GM12878 (cell line): ENCODE data around the gene POLG. TPM values are rescaled to one million over a fixed set of nuclear protein-coding genes. Genes with fewer than 3 reads are reported as not detected.

ENCODE experiments used
- ATAC-seq: fragments of 200-7000 bp; cut with Tn5 transposase; 3 replicates; pipeline ENCODE4 v1.9.1; 2020; ENCODE audit warnings: mild to moderate bottlenecking, moderate library complexity
- BruUV-seq: library from RNA; stranded (reverse); fragments of 400-500 nt; replicated peaks from 2 replicates; lab custom pipeline; 2021; lab: Mats Ljungman, UMichigan
- CTCF ChIA-PET: fragments of 300-600 bp; sonication (Branson Sonifier 250); formaldehyde crosslinking; extraction: SDS; loops from one replicate; lab custom pipeline; 2021; ENCODE audit warnings: inconsistent platforms; lab: Yijun Ruan, JAX
- POLR2A ChIA-PET: fragments of 350-600 bp; formaldehyde crosslinking; extraction: SDS; loops from one replicate; lab custom pipeline; 2021; ENCODE audit warnings: inconsistent platforms; lab: Charles Lee
- RAD21 ChIA-PET: fragments of 300-600 bp; sonication (Branson Sonifier 250); formaldehyde crosslinking; loops from one replicate; lab custom pipeline; 2023; ENCODE audit warnings: antibody characterized with exemption; ENCODE audit not compliant: unreplicated experiment; lab: Charles Lee
- SMC1A ChIA-PET: fragments of 300-600 bp; sonication (Branson Sonifier 250); formaldehyde crosslinking; loops from one replicate; lab custom pipeline; 2023; ENCODE audit not compliant: unreplicated experiment, uncharacterized antibody; lab: Charles Lee
- DNase-seq: peaks from one replicate; pipeline ENCODE4 v3.0.0-alpha.2; 2011; ENCODE audit warnings: low read depth, low spot score
- FAIRE-seq: peaks from 3 replicates; lab custom pipeline; 2011; peaks lifted over from hg19 to GRCh38; lab: Jason Lieb, UNC
- H2AFZ ChIP-seq: 2 replicates; pipeline ENCODE4 v1.6.0; 2011; ENCODE audit warnings: low read depth, low read length, control low read depth; ENCODE audit not compliant: control insufficient read depth
- H3K27ac ChIP-seq: 2 replicates; pipeline ENCODE4 v1.5.1; 2011; ENCODE audit warnings: control low read depth; ENCODE audit not compliant: control insufficient read depth, insufficient read depth
- H3K27me3 ChIP-seq, 2 experiments: replicated peaks in 1 of 2; 2 replicates each; pipeline versions ENCODE4 v1.6.0 to v1.6.1; 2011; ENCODE audit warnings: low read length in 1 of 2; ENCODE audit not compliant: control insufficient read depth in 2 of 2, insufficient read depth in 2 of 2
- H3K36me3 ChIP-seq, 2 experiments: 2 replicates each; pipeline ENCODE4 v1.5.1; 2011; ENCODE audit warnings: low read length in 1 of 2; ENCODE audit not compliant: control insufficient read depth in 2 of 2, insufficient read depth in 2 of 2
- H3K4me1 ChIP-seq: 2 replicates; pipeline ENCODE4 v1.6.1; 2011; ENCODE audit warnings: mild to moderate bottlenecking, low read length, moderate library complexity, mixed read lengths; ENCODE audit not compliant: control insufficient read depth, insufficient read depth
- H3K4me2 ChIP-seq: 2 replicates; pipeline ENCODE4 v1.6.0; 2011; ENCODE audit warnings: control low read depth; ENCODE audit not compliant: control insufficient read depth, insufficient read depth
- H3K4me3 ChIP-seq: fragments of 200-600 bp; sonication (generic); 2 replicates; pipeline ENCODE4 v1.5.1; 2016
- H3K79me2 ChIP-seq: 2 replicates; pipeline ENCODE4 v1.6.0; 2011; ENCODE audit warnings: low read length; ENCODE audit not compliant: control insufficient read depth, insufficient read depth
- H3K9ac ChIP-seq: 2 replicates; pipeline ENCODE4 v1.8.0; 2011; ENCODE audit warnings: low read length, control low read depth, mixed read lengths; ENCODE audit not compliant: control insufficient read depth, insufficient read depth
- H3K9me3 ChIP-seq: replicated peaks from 3 replicates; pipeline ENCODE4 v1.5.1; 2011; ENCODE audit warnings: mild to moderate bottlenecking, low read length; ENCODE audit not compliant: control insufficient read depth, insufficient read depth
- H4K20me1 ChIP-seq: 2 replicates; pipeline ENCODE4 v1.6.0; 2011; ENCODE audit not compliant: control insufficient read depth, insufficient read depth
- CBFB ChIP-seq: IDR thresholded peaks from 2 replicates; pipeline ENCODE4 v1.6.1; 2016; ENCODE audit warnings: antibody characterized with exemption, low read depth
- FOXM1 ChIP-seq: IDR thresholded peaks from 2 replicates; pipeline ENCODE4 v1.6.1; 2012; ENCODE audit warnings: low read depth, mild to moderate bottlenecking, inconsistent platforms, low read length, moderate library complexity
- MXI1 ChIP-seq: fragments of 150-350 bp; IDR thresholded peaks from 2 replicates; pipeline ENCODE4 v1.6.1; 2011; ENCODE audit warnings: low read depth, mild to moderate bottlenecking, inconsistent platforms, low read length, improper control_type of control experiment
- REST ChIP-seq: IDR thresholded peaks from 2 replicates; pipeline ENCODE4 v1.6.1; 2012; ENCODE audit warnings: mild to moderate bottlenecking, low read depth, low read length
- SPI1 ChIP-seq: IDR thresholded peaks from 2 replicates; pipeline ENCODE4 v1.6.1; 2011; ENCODE audit warnings: low read depth, mild to moderate bottlenecking, low read length, moderate library complexity, borderline replicate concordance; ENCODE audit not compliant: insufficient read depth
- SUZ12 ChIP-seq: fragments of 200-600 bp; sonication (generic); IDR thresholded peaks from one replicate; pipeline ENCODE4 v1.6.1; 2018; ENCODE audit warnings: antibody characterized with exemption, mild to moderate bottlenecking; ENCODE audit not compliant: unreplicated experiment
- ZNF274 ChIP-seq: IDR thresholded peaks from one replicate; pipeline ENCODE4 v1.8.0; 2011; ENCODE audit not compliant: insufficient read length, insufficient read depth
- WGBS: methylation state at CpG from one replicate; pipeline ENCODE4 v1.1.6; 2016; ENCODE audit warnings: low lambda C conversion rate; ENCODE audit not compliant: insufficient replicate concordance, insufficient coverage; ENCODE audit errors: missing lambda C conversion rate; 5-methylcytosine and 5-hydroxymethylcytosine counted together
- in situ Hi-C: fragments of 300-500 bp; cut with MboI; formaldehyde crosslinking; loops from 9 replicates; pipeline ENCODE4 v1.14.3; 2018; ENCODE audit warnings: mixed read lengths
- intact Hi-C: fragments of 100-400 bp; cut with micrococcal nuclease; formaldehyde crosslinking; loops from one replicate; pipeline ENCODE4 v1.14.2; 2022; ENCODE audit not compliant: unreplicated experiment
- polyA plus RNA-seq, 11 experiments: library from polyadenylated mRNA; depleted of rRNA in 4 of 11; unstranded in 6 of 11; stranded (reverse) in 5 of 11; fragments of >200 nt; fragmentation: Nextera tagmentation in 4 of 11; fragmentation: Illumina TruSeq in 1 of 11; extraction: Ambion mirVana in 4 of 11; extraction: Trizol in 1 of 11; gene quantifications; 1 replicate in 1 of 11; 2 replicates in 10 of 11; pipeline versions ENCODE4 v1.2.1 to v1.2.3, GENCODE V29; 2011 to 2016; ENCODE audit warnings: inconsistent platforms in 2 of 11, missing spikeins in 2 of 11, low read depth in 1 of 11
- total RNA-seq, 4 experiments: library from RNA; depleted of rRNA in 3 of 4; stranded (reverse); fragments of >200 nt in 3 of 4; fragmentation: Illumina TruSeq in 1 of 4; extraction: Trizol in 1 of 4; gene quantifications; 2 replicates each; pipeline versions ENCODE4 v1.2.1 to v1.2.3, GENCODE V29; 2013 to 2021

Gene POLG
- total and polyA plus RNA-seq, 10 of the 15 experiments (the other 5 are each of a cell fraction or from before 2014, with no cell fraction given): 14.8 to 71.1 (median 33.0) TPM

GRCh38 chr15:89364741-89365450 lies 30.3 kb upstream of the POLG start:
- Histone ChIP-seq H3K4me1 (no peaks in the 10 kb centered on the region), H4K20me1 (no peaks in the 10 kb centered on the region), H2AFZ (no peak overlapping the region), H3K4me2 (no peak overlapping the region), H3K9me3 (no peaks in the 10 kb centered on the region), H3K27me3 (peaks cover 24 to 33% of the 10 kb centered on the region in 2 experiments), H3K4me3 (no peak overlapping the region), H3K9ac (no peak overlapping the region), H3K27ac (no peak overlapping the region), H3K36me3 (no peaks in the 10 kb centered on the region), H3K79me2 (no peaks in the 10 kb centered on the region)
- no TSS peak for BruUV-seq
- ATAC-seq (no peak), FAIRE-seq (no peak), DNase-seq (no peak)
- intact Hi-C loops (no loop called here), in situ Hi-C loops (loop anchor here (5.0 kb wide), 1 partner anchor 67 kb away; no protein-coding TSS in a partner anchor)
- ChIA-PET RAD21 (no interaction called here), SMC1A (no interaction called here), POLR2A (interaction anchor here (0.5 kb wide), 1 partner anchor 159 kb away, joined by 8 read pairs; no protein-coding TSS in a partner anchor), CTCF (interaction anchor here (0.6 to 1.0 kb wide), 2 partner anchors 65 to 1474 kb away, joined by 3 read pairs; no protein-coding TSS in a partner anchor)
- WGBS: 20% methylated on average over 13 of the region's 13 CpGs
- TF ChIP-seq FOXM1 (no peak), REST (peak; percentile 65; the same call in 1 of the 2 replicates), MXI1 (no peak), CBFB (no peak), SUZ12 (no peak), ZNF274 (no peak), SPI1 (no peak)
